ENCODE results near the gene KCTD21. TPM values are rescaled to one million over a fixed set of nuclear protein-coding genes. Genes with fewer than 3 reads are reported as not detected.

Gene KCTD21
- total RNA-seq, 4 donors from 2014 or later, result 10.6 to 16.1 (median 11.7) TPM

DNA sequence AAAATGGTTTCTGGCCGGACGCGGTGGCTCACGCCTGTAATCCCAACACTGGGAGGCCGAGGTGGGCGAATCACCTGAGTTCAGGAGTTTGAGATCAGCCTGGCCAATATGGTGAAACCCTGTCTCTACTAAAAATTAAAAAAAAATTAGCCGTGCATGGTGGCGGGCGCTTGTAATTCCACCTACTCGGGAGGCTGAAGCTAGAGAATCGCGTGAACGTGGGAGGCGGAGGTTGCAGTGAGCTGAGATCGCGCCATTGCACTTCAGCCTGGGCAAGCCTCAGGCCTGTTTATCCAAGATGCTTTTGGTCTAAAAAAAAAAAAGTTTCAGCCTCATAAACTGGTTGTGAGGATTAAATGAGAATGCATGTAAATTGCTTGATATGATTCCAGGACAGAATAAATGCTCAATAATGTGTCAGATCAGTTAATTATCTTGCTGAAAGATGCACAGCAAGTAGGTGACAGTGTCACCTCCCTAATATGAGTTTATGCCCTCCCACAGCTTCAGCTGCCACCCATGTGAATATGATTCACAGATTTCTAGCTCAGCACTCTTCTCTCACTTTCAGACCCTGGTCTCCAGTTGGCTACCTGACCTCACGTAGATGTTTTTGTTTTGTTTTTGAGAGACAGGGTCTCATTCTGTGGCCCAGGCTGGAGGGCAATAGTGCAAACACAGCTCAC is 47.9 kb downstream of the KCTD21 start:
- TF ChIP-seq, protein P1, sequence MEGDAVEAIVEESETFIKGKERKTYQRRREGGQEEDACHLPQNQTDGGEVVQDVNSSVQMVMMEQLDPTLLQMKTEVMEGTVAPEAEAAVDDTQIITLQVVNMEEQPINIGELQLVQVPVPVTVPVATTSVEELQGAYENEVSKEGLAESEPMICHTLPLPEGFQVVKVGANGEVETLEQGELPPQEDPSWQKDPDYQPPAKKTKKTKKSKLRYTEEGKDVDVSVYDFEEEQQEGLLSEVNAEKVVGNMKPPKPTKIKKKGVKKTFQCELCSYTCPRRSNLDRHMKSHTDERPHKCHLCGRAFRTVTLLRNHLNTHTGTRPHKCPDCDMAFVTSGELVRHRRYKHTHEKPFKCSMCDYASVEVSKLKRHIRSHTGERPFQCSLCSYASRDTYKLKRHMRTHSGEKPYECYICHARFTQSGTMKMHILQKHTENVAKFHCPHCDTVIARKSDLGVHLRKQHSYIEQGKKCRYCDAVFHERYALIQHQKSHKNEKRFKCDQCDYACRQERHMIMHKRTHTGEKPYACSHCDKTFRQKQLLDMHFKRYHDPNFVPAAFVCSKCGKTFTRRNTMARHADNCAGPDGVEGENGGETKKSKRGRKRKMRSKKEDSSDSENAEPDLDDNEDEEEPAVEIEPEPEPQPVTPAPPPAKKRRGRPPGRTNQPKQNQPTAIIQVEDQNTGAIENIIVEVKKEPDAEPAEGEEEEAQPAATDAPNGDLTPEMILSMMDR (IDR thresholded peaks at IDR 0.05; ENCODE audit: low read depth), result no peak

DNA sequence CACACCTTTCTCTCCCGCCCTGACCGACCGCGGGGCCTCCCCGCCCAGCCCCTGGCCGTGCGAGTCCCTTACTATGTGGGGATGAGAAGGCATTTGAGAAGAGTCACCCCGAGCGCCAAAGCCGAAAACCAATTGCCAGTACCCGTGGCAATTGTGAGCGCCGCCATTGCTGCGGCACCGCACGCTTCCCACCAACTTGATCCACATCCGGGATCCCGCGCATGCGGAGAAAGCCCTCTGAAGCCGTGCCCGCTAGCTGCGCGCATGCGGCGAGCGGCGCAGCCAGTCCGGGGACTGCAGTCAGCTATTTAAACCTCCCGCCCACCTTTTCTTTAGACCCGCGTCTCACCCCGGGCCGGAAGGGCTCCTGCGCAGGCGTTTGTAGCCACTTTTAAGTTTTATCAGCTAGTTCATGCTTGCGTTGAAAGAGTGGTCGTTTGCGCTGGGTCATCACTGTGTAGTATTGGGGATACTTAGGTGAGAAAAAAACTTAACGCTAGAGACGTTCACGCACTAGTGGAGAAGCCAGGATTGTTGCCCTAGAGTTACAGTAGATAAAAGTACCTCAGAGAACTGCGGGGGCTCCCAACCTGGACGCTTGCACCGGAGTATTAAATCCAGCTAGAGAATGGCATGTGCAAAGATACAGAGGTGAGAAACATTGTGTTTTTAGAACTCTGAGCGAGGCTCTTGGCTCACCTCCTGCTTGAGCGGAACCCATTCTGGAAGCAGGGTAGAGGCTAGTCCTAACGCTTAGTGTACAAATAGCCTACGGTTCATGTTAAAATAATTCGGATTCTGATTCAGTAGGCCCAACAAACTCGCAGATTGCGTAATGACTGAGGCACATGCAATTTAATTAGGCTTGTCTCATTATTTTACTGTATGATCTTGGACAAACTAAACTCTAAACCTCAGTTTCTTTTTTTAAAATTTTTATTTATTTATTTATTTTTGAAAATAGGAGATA is 48.7 kb downstream of the KCTD21 start, which contains the start of gene ALG8:
ALG8 (minus strand) TSS at position 205 of the 970 bp plus-strand sequence; CDS start at position 167, 38 bp downstream.
- TF ChIP-seq, protein P1 (IDR thresholded peaks at IDR 0.05; ENCODE audit: low read depth), result no peak

DNA sequence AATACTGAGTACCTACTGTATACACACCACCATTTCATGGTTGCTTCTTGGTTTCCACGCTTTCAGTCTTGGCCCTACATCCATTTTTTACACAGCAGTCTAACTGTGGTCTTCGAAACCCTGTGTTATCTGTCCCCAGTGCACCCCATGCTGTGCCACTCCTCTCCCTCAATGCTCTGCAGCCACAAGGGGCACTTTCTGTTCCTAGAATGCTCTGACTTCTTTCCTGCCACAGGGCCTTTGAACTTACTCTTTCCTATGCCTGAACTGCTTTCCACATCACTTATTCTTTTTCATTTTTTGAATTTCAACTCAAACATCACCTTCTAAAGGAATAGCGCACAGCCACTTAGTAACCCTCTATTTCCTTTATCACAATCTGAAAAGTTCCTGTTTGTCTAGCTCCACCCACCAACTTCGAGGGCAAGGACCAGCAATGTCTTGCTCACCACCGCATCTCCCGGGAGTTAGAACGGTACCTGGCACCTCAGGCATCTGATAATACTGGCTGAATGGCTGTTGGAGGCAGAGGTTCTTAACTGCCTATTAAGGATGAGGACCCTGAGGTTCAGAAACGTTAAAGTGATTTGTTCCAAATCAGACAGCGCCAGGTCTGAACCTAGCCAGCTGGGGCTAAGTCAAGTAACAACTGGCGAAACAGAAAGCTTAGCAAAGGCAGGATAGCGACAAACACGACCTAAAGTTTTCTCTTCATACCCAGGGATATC is 49.6 kb downstream of the KCTD21 start:
- TF ChIP-seq, protein P1 (IDR thresholded peaks at IDR 0.05; ENCODE audit: low read depth), result no peak

DNA sequence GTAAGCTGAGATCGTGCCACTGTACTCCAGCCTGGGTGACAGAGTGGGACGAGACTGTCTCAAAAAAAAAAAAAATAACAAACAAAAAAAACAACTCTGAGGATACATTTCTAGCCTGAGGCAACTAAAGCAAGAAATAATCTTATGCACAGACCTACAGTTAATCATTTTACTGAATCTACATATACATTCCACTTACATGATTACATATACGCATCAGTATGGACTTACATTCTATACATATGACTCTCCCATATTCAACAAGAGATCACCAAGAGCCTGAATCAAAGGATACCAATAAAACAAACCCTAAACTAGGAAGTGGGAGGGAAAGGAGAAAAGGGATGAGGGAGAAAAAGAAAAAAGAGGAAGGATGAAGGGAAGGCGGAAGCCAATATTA is 50.1 kb downstream of the KCTD21 start:
- TF ChIP-seq, protein P1 (IDR thresholded peaks at IDR 0.05; ENCODE audit: low read depth), result no peak

DNA sequence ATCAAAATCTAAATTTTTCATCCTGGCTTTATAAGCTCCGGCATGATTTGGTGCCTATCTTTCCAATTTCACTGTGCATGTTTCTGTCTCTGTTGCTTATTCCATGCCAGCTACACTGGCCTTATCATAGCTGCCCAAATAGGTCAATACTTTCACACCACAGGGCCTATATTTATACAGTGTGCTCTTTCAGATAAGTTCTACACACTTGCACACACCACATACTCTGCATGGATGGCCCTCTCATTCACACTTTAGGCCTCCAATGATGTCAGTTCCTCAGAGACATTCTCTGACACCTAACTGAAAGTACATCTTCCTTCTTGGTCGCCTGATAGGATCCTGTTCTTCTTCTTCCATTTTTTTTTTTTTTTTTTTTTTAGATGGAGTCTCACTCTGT is 56.0 kb downstream of the KCTD21 start:
- TF ChIP-seq, protein P1 (IDR thresholded peaks at IDR 0.05; ENCODE audit: low read depth), result no peak

DNA sequence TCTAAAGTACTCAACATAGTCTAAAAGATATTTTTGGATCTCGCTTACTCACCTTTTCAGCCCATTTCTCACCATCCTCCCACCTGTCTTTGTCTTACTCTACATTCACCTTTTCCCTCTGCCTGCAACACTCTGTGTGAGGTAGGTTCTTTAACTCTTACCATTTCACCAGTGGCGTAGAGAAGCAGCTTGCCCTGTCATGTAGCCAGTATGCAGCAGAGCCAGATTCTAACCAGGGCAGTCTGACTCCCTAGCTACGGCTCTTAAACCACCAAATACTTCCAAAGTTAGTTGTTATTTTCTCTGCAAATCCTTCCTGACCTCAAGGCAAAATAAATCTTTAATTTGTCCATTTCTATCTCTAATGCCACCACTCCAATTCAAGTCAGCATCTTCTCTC is 56.5 kb downstream of the KCTD21 start:
- TF ChIP-seq, protein P1 (IDR thresholded peaks at IDR 0.05; ENCODE audit: low read depth), result no peak

All from subcutaneous adipose tissue (tissue), 4 donors.